ENCODE data around the gene RALGAPA1. TPM values are rescaled to one million over a fixed set of nuclear protein-coding genes. Genes with fewer than 3 reads are reported as not detected.
A peak's percentile ranks its signal among the peaks of the same experiment; 100 is the strongest.

Gene RALGAPA1
- total and polyA plus RNA-seq, 2 of the 13 experiments (the other 11 are each of a cell fraction or from before 2014, with no cell fraction given): 65.0 to 89.2 TPM

- TF ChIP-seq HOXA7 (CRISPR knock-in tag; IDR thresholded peaks at IDR 0.05): no peak
- TF ChIP-seq ZNF484 (CRISPR knock-in tag; IDR thresholded peaks at IDR 0.05; ENCODE audit: borderline replicate concordance, low read depth): no peak
- TF ChIP-seq, protein P1, sequence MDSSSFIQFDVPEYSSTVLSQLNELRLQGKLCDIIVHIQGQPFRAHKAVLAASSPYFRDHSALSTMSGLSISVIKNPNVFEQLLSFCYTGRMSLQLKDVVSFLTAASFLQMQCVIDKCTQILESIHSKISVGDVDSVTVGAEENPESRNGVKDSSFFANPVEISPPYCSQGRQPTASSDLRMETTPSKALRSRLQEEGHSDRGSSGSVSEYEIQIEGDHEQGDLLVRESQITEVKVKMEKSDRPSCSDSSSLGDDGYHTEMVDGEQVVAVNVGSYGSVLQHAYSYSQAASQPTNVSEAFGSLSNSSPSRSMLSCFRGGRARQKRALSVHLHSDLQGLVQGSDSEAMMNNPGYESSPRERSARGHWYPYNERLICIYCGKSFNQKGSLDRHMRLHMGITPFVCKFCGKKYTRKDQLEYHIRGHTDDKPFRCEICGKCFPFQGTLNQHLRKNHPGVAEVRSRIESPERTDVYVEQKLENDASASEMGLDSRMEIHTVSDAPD (CRISPR knock-in tag; IDR thresholded peaks at IDR 0.05): peak; percentile 41; the same call in 1 of the 2 replicates
- 0 out of 2 replicates have a peak, but pooled peaks have one; percentile 28 for TF ChIP-seq THYN1 (CRISPR knock-in tag; IDR thresholded peaks at IDR 0.05; ENCODE audit: borderline replicate concordance, low read depth)
- TF ChIP-seq, protein P2, sequence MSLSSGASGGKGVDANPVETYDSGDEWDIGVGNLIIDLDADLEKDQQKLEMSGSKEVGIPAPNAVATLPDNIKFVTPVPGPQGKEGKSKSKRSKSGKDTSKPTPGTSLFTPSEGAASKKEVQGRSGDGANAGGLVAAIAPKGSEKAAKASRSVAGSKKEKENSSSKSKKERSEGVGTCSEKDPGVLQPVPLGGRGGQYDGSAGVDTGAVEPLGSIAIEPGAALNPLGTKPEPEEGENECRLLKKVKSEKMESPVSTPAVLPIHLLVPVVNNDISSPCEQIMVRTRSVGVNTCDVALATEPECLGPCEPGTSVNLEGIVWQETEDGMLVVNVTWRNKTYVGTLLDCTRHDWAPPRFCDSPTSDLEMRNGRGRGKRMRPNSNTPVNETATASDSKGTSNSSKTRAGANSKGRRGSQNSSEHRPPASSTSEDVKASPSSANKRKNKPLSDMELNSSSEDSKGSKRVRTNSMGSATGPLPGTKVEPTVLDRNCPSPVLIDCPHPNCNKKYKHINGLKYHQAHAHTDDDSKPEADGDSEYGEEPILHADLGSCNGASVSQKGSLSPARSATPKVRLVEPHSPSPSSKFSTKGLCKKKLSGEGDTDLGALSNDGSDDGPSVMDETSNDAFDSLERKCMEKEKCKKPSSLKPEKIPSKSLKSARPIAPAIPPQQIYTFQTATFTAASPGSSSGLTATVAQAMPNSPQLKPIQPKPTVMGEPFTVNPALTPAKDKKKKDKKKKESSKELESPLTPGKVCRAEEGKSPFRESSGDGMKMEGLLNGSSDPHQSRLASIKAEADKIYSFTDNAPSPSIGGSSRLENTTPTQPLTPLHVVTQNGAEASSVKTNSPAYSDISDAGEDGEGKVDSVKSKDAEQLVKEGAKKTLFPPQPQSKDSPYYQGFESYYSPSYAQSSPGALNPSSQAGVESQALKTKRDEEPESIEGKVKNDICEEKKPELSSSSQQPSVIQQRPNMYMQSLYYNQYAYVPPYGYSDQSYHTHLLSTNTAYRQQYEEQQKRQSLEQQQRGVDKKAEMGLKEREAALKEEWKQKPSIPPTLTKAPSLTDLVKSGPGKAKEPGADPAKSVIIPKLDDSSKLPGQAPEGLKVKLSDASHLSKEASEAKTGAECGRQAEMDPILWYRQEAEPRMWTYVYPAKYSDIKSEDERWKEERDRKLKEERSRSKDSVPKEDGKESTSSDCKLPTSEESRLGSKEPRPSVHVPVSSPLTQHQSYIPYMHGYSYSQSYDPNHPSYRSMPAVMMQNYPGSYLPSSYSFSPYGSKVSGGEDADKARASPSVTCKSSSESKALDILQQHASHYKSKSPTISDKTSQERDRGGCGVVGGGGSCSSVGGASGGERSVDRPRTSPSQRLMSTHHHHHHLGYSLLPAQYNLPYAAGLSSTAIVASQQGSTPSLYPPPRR (CRISPR knock-in tag; IDR thresholded peaks at IDR 0.05; ENCODE audit: borderline replicate concordance): peak; percentile 85; the same call in 1 of the 2 replicates
- no peak for TF ChIP-seq NFATC3 (CRISPR knock-in tag; IDR thresholded peaks at IDR 0.05)
- TF ChIP-seq SALL2 (CRISPR knock-in tag; IDR thresholded peaks at IDR 0.05): no peak; the same call in 1 of the 2 replicates
- TF ChIP-seq, protein P3, sequence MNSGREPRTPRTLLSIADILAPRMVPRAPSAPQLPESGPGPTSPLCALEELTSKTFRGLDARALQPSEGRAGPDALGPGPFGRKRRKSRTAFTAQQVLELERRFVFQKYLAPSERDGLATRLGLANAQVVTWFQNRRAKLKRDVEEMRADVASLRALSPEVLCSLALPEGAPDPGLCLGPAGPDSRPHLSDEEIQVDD (CRISPR knock-in tag; IDR thresholded peaks at IDR 0.05; ENCODE audit: borderline replicate concordance): no peak
- TF ChIP-seq RBM39 (IDR thresholded peaks at IDR 0.05; ENCODE audit: low read depth, low read length, poor library complexity, severe bottlenecking): no peak
- TF ChIP-seq ZBED4 (CRISPR knock-in tag; IDR thresholded peaks at IDR 0.05; ENCODE audit: borderline replicate concordance): peak; percentile 96
- 0 out of 2 replicates have a peak, but pooled peaks have one; percentile 45 for TF ChIP-seq ZNF652 (CRISPR knock-in tag; IDR thresholded peaks at IDR 0.05; ENCODE audit: borderline replicate concordance, low read depth)
Observed at GRCh38 chr14:35806006-35806907, 2.8 kb downstream of the RALGAPA1 start (continued).
